Neural cell (in vitro differentiated cells): ENCODE data around the gene GRM4. TPM values are rescaled to one million over a fixed set of nuclear protein-coding genes. Genes with fewer than 3 reads are reported as not detected.

Experiments used
- H2AFZ ChIP-seq: fragments of 200-600, 300-800 bp; sonication (generic), shearing (Covaris generic); 2 replicates; pipeline ENCODE4 v1.6.0; 2014; ENCODE audit warnings: low read depth, mild to moderate bottlenecking, antibody characterized with exemption, low read length, moderate library complexity
- H3F3A ChIP-seq: fragments of 200-600 bp; shearing (Covaris generic); 2 replicates; pipeline ENCODE4 v1.6.1; 2016; ENCODE audit warnings: mild to moderate bottlenecking, moderate library complexity, mixed read lengths, antibody characterized with exemption, low read length; ENCODE audit not compliant: insufficient read depth, poor library complexity, severe bottlenecking
- H3K27ac ChIP-seq: fragments of 200-600, 300-800 bp; sonication (generic), shearing (Covaris generic); 2 replicates; pipeline ENCODE4 v1.5.1; 2014; ENCODE audit warnings: mild to moderate bottlenecking, low read length, moderate library complexity
- H3K27me3 ChIP-seq: fragments of 300-800, 200-600 bp; sonication (generic), shearing (Covaris generic); 2 replicates; pipeline ENCODE4 v1.6.0; 2014; ENCODE audit warnings: mild to moderate bottlenecking, low read depth, low read length, moderate library complexity; ENCODE audit not compliant: insufficient read depth
- H3K36me3 ChIP-seq: fragments of 300-800, 200-600 bp; sonication (generic), shearing (Covaris generic); 2 replicates; pipeline ENCODE4 v1.5.1; 2014; ENCODE audit warnings: mild to moderate bottlenecking, antibody characterized with exemption, low read length, moderate library complexity; ENCODE audit not compliant: insufficient read depth
- H3K4me2 ChIP-seq: fragments of 300-800, 200-600 bp; sonication (generic), shearing (Covaris generic); 2 replicates; pipeline ENCODE4 v1.6.0; 2014; ENCODE audit warnings: mild to moderate bottlenecking, low read length
- H3K4me3 ChIP-seq: fragments of 300-800, 200-600 bp; sonication (generic), shearing (Covaris generic); 2 replicates; pipeline ENCODE4 v1.5.1; 2014; ENCODE audit warnings: mild to moderate bottlenecking, low read length, moderate library complexity
- H3K79me2 ChIP-seq: fragments of 200-600 bp; shearing (Covaris generic); replicated peaks from 2 replicates; pipeline ENCODE4 v1.6.0; 2014; ENCODE audit warnings: mild to moderate bottlenecking, low read length, moderate library complexity; ENCODE audit not compliant: insufficient read depth
- H3K9ac ChIP-seq: fragments of 300-800, 200-600 bp; sonication (generic), shearing (Covaris generic); 2 replicates; pipeline ENCODE4 v1.6.1; 2016; ENCODE audit warnings: mild to moderate bottlenecking, low read length, mixed read lengths
- H3K9me2 ChIP-seq: fragments of 200-600 bp; shearing (Covaris generic); 2 replicates; pipeline ENCODE4 v1.6.1; 2016; ENCODE audit warnings: mild to moderate bottlenecking, low read length, mixed read lengths; ENCODE audit not compliant: insufficient read depth
- H3K9me3 ChIP-seq: fragments of 200-600, 300-800 bp; sonication (generic), shearing (Covaris generic); 2 replicates; pipeline ENCODE4 v1.6.1; 2016; ENCODE audit warnings: mild to moderate bottlenecking, mixed run types, low read length, moderate library complexity, mixed read lengths
- H4K20me1 ChIP-seq: fragments of 200-600 bp; shearing (Covaris generic); 2 replicates; pipeline ENCODE4 v1.6.1; 2016; ENCODE audit warnings: mild to moderate bottlenecking, mixed run types; ENCODE audit not compliant: insufficient read depth
- EP300 ChIP-seq: fragments of 450-650 bp; conservative IDR thresholded peaks from 2 replicates; pipeline ENCODE4 v1.6.1; 2014; ENCODE audit warnings: antibody characterized with exemption, mild to moderate bottlenecking, moderate library complexity; ENCODE audit not compliant: poor library complexity, severe bottlenecking
- EZH2 ChIP-seq: fragments of 200-600, 300-800 bp; shearing (Covaris generic), sonication (generic); IDR thresholded peaks from 2 replicates; pipeline ENCODE4 v1.6.1; 2014; ENCODE audit warnings: antibody characterized with exemption, low read length, borderline replicate concordance, mild to moderate bottlenecking; ENCODE audit not compliant: insufficient read depth, poor library complexity, severe bottlenecking
- MXI1 ChIP-seq: fragments of 450-650 bp; conservative IDR thresholded peaks from 2 replicates; pipeline ENCODE4 v1.6.1; 2014; ENCODE audit warnings: antibody characterized with exemption, mild to moderate bottlenecking; ENCODE audit not compliant: poor library complexity, severe bottlenecking
- POLR2AphosphoS5 ChIP-seq: IDR thresholded peaks from 2 replicates; pipeline ENCODE4 v1.6.1; 2012
- RAD21 ChIP-seq: fragments of 450-650 bp; conservative IDR thresholded peaks from 2 replicates; pipeline ENCODE4 v1.6.1; 2014; ENCODE audit warnings: antibody characterized with exemption, mild to moderate bottlenecking, moderate library complexity
- SMC3 ChIP-seq: fragments of 450-650 bp; conservative IDR thresholded peaks from 2 replicates; pipeline ENCODE4 v1.6.1; 2014; ENCODE audit warnings: antibody characterized with exemption, mild to moderate bottlenecking, moderate library complexity; ENCODE audit not compliant: poor library complexity
- TAF1 ChIP-seq: IDR thresholded peaks from 2 replicates; pipeline ENCODE4 v1.6.1; 2012; ENCODE audit warnings: low read depth
- polyA plus RNA-seq: library from polyadenylated mRNA; depleted of rRNA; stranded (reverse); fragments of >200 nt; gene quantifications from 2 replicates; pipeline ENCODE4 v1.2.3, GENCODE V29; 2014
- TF ChIP-seq, protein P1 (sequence below): fragments of 450-650 bp; IDR thresholded peaks from 2 replicates; pipeline ENCODE4 v1.5.1; 2014; ENCODE audit warnings: antibody characterized with exemption, mild to moderate bottlenecking, moderate library complexity; ENCODE audit not compliant: poor library complexity, severe bottlenecking
- TF ChIP-seq, protein P2 (sequence below): IDR thresholded peaks from 2 replicates; pipeline ENCODE4 v1.6.1; 2012; ENCODE audit warnings: borderline replicate concordance

GRM4 gene
- polyA plus RNA-seq, 1 donor from 2014 or later, result 2.1 TPM

- no peak overlapping the region for H2AFZ ChIP-seq
- H3K79me2 ChIP-seq, result no peaks in the 10 kb centered on the region
- no peak overlapping the region for H3K9ac ChIP-seq
- H3K27ac ChIP-seq, result no peak overlapping the region
- H3K9me2 ChIP-seq, result no peaks in the 10 kb centered on the region
- H4K20me1 ChIP-seq, result no peaks in the 10 kb centered on the region
- H3K27me3 ChIP-seq, result no peaks in the 10 kb centered on the region
- no peaks in the 10 kb centered on the region for H3F3A ChIP-seq
- no peaks in the 10 kb centered on the region for H3K9me3 ChIP-seq
- H3K36me3 ChIP-seq, result no peaks in the 10 kb centered on the region
- no peak for TF ChIP-seq MXI1
- TF ChIP-seq TAF1, result no peak
- no peak for TF ChIP-seq POLR2AphosphoS5
- no peak for TF ChIP-seq SMC3
- TF ChIP-seq, protein P1, sequence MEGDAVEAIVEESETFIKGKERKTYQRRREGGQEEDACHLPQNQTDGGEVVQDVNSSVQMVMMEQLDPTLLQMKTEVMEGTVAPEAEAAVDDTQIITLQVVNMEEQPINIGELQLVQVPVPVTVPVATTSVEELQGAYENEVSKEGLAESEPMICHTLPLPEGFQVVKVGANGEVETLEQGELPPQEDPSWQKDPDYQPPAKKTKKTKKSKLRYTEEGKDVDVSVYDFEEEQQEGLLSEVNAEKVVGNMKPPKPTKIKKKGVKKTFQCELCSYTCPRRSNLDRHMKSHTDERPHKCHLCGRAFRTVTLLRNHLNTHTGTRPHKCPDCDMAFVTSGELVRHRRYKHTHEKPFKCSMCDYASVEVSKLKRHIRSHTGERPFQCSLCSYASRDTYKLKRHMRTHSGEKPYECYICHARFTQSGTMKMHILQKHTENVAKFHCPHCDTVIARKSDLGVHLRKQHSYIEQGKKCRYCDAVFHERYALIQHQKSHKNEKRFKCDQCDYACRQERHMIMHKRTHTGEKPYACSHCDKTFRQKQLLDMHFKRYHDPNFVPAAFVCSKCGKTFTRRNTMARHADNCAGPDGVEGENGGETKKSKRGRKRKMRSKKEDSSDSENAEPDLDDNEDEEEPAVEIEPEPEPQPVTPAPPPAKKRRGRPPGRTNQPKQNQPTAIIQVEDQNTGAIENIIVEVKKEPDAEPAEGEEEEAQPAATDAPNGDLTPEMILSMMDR, result no peak
- no peak for TF ChIP-seq RAD21
- no peak for TF ChIP-seq EZH2
- TF ChIP-seq, protein P2, sequence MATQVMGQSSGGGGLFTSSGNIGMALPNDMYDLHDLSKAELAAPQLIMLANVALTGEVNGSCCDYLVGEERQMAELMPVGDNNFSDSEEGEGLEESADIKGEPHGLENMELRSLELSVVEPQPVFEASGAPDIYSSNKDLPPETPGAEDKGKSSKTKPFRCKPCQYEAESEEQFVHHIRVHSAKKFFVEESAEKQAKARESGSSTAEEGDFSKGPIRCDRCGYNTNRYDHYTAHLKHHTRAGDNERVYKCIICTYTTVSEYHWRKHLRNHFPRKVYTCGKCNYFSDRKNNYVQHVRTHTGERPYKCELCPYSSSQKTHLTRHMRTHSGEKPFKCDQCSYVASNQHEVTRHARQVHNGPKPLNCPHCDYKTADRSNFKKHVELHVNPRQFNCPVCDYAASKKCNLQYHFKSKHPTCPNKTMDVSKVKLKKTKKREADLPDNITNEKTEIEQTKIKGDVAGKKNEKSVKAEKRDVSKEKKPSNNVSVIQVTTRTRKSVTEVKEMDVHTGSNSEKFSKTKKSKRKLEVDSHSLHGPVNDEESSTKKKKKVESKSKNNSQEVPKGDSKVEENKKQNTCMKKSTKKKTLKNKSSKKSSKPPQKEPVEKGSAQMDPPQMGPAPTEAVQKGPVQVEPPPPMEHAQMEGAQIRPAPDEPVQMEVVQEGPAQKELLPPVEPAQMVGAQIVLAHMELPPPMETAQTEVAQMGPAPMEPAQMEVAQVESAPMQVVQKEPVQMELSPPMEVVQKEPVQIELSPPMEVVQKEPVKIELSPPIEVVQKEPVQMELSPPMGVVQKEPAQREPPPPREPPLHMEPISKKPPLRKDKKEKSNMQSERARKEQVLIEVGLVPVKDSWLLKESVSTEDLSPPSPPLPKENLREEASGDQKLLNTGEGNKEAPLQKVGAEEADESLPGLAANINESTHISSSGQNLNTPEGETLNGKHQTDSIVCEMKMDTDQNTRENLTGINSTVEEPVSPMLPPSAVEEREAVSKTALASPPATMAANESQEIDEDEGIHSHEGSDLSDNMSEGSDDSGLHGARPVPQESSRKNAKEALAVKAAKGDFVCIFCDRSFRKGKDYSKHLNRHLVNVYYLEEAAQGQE, result no peak
- no peak for TF ChIP-seq EP300
- no peak overlapping the region for H3K4me2 ChIP-seq
- no peak overlapping the region for H3K4me3 ChIP-seq
These were observed 114.9 kb downstream of the GRM4 start for GRCh38 chr6:34030831-34031624.

- Histone ChIP-seq H3K27ac (no peak overlapping the region), H4K20me1 (no peaks in the 10 kb centered on the region), H3K79me2 (no peaks in the 10 kb centered on the region), H3K9me2 (no peaks in the 10 kb centered on the region), H3K36me3 (no peaks in the 10 kb centered on the region), H3F3A (no peaks in the 10 kb centered on the region), H2AFZ (no peak overlapping the region), H3K27me3 (no peaks in the 10 kb centered on the region), H3K4me2 (no peak overlapping the region), H3K9ac (no peak overlapping the region), H3K4me3 (no peak overlapping the region), H3K9me3 (no peaks in the 10 kb centered on the region)
- TF ChIP-seq, protein P2, result no peak
- TF ChIP-seq RAD21, result no peak
- no peak for TF ChIP-seq MXI1
- no peak for TF ChIP-seq EP300
- no peak for TF ChIP-seq POLR2AphosphoS5
- TF ChIP-seq EZH2, result no peak
- no peak for TF ChIP-seq SMC3
- TF ChIP-seq, protein P1, result no peak
- no peak for TF ChIP-seq TAF1
These were observed 116.2 kb downstream of the GRM4 start for GRCh38 chr6:34029489-34030280.
